GM12878 (cell line): ENCODE measurements around the gene ADAT3. TPM values are rescaled to one million over a fixed set of nuclear protein-coding genes. Genes with fewer than 3 reads are reported as not detected.

Experiments
- ATAC-seq: fragments of 200-7000 bp; cut with Tn5 transposase; 3 replicates; pipeline ENCODE4 v1.9.1; 2020; ENCODE audit warnings: mild to moderate bottlenecking, moderate library complexity
- BruUV-seq: library from RNA; stranded (reverse); fragments of 400-500 nt; replicated peaks from 2 replicates; lab custom pipeline; 2021; lab: Mats Ljungman, UMichigan
- CTCF ChIA-PET: fragments of 300-600 bp; sonication (Branson Sonifier 250); formaldehyde crosslinking; extraction: SDS; loops from one replicate; lab custom pipeline; 2021; ENCODE audit warnings: inconsistent platforms; lab: Yijun Ruan, JAX
- POLR2A ChIA-PET: fragments of 350-600 bp; formaldehyde crosslinking; extraction: SDS; loops from one replicate; lab custom pipeline; 2021; ENCODE audit warnings: inconsistent platforms; lab: Charles Lee
- RAD21 ChIA-PET: fragments of 300-600 bp; sonication (Branson Sonifier 250); formaldehyde crosslinking; loops from one replicate; lab custom pipeline; 2023; ENCODE audit warnings: antibody characterized with exemption; ENCODE audit not compliant: unreplicated experiment; lab: Charles Lee
- SMC1A ChIA-PET: fragments of 300-600 bp; sonication (Branson Sonifier 250); formaldehyde crosslinking; loops from one replicate; lab custom pipeline; 2023; ENCODE audit not compliant: unreplicated experiment, uncharacterized antibody; lab: Charles Lee
- DNase-seq: peaks from one replicate; pipeline ENCODE4 v3.0.0-alpha.2; 2011; ENCODE audit warnings: low read depth, low spot score
- FAIRE-seq: peaks from 3 replicates; lab custom pipeline; 2011; peaks lifted over from hg19 to GRCh38; lab: Jason Lieb, UNC
- H2AFZ ChIP-seq: 2 replicates; pipeline ENCODE4 v1.6.0; 2011; ENCODE audit warnings: low read depth, low read length, control low read depth; ENCODE audit not compliant: control insufficient read depth
- H3K27ac ChIP-seq: 2 replicates; pipeline ENCODE4 v1.5.1; 2011; ENCODE audit warnings: control low read depth; ENCODE audit not compliant: control insufficient read depth, insufficient read depth
- H3K27me3 ChIP-seq, 2 experiments: replicated peaks in 1 of 2; 2 replicates each; pipeline versions ENCODE4 v1.6.0 to v1.6.1; 2011; ENCODE audit warnings: low read length in 1 of 2; ENCODE audit not compliant: control insufficient read depth in 2 of 2, insufficient read depth in 2 of 2
- H3K36me3 ChIP-seq, 2 experiments: 2 replicates each; pipeline ENCODE4 v1.5.1; 2011; ENCODE audit warnings: low read length in 1 of 2; ENCODE audit not compliant: control insufficient read depth in 2 of 2, insufficient read depth in 2 of 2
- H3K4me1 ChIP-seq: 2 replicates; pipeline ENCODE4 v1.6.1; 2011; ENCODE audit warnings: mild to moderate bottlenecking, low read length, moderate library complexity, mixed read lengths; ENCODE audit not compliant: control insufficient read depth, insufficient read depth
- H3K4me2 ChIP-seq: 2 replicates; pipeline ENCODE4 v1.6.0; 2011; ENCODE audit warnings: control low read depth; ENCODE audit not compliant: control insufficient read depth, insufficient read depth
- H3K4me3 ChIP-seq: fragments of 200-600 bp; sonication (generic); 2 replicates; pipeline ENCODE4 v1.5.1; 2016
- H3K79me2 ChIP-seq: 2 replicates; pipeline ENCODE4 v1.6.0; 2011; ENCODE audit warnings: low read length; ENCODE audit not compliant: control insufficient read depth, insufficient read depth
- H3K9ac ChIP-seq: 2 replicates; pipeline ENCODE4 v1.8.0; 2011; ENCODE audit warnings: low read length, control low read depth, mixed read lengths; ENCODE audit not compliant: control insufficient read depth, insufficient read depth
- H3K9me3 ChIP-seq: replicated peaks from 3 replicates; pipeline ENCODE4 v1.5.1; 2011; ENCODE audit warnings: mild to moderate bottlenecking, low read length; ENCODE audit not compliant: control insufficient read depth, insufficient read depth
- H4K20me1 ChIP-seq: 2 replicates; pipeline ENCODE4 v1.6.0; 2011; ENCODE audit not compliant: control insufficient read depth, insufficient read depth
- HCFC1 ChIP-seq: fragments of 150-350 bp; IDR thresholded peaks from 2 replicates; pipeline ENCODE4 v1.6.1; 2014; ENCODE audit warnings: low read length
- IKZF2 ChIP-seq, 2 experiments: fragments of 450-650 bp; IDR thresholded peaks; 2 replicates each; pipeline ENCODE4 v1.6.1; 2017; ENCODE audit warnings: mild to moderate bottlenecking in 2 of 2, moderate library complexity in 2 of 2
- POLR2A ChIP-seq: IDR thresholded peaks from 2 replicates; pipeline ENCODE4 v1.6.1; 2011; ENCODE audit warnings: low read depth, mild to moderate bottlenecking, low read length
- RAD21 ChIP-seq: IDR thresholded peaks from 2 replicates; pipeline ENCODE4 v1.6.1; 2011; ENCODE audit warnings: mild to moderate bottlenecking, low read depth, low read length, moderate library complexity; ENCODE audit not compliant: insufficient read depth
- RB1 ChIP-seq: fragments of 450-650 bp; formaldehyde crosslinking; IDR thresholded peaks from 2 replicates; pipeline ENCODE4 v1.6.1; 2017; ENCODE audit warnings: mild to moderate bottlenecking, borderline replicate concordance
- SUPT20H ChIP-seq: IDR thresholded peaks from 2 replicates; pipeline ENCODE4 v1.6.1; 2011; ENCODE audit warnings: low read depth, mild to moderate bottlenecking, low read length, moderate library complexity, borderline replicate concordance; ENCODE audit not compliant: control insufficient read depth
- TBL1XR1 ChIP-seq: IDR thresholded peaks from 2 replicates; pipeline ENCODE4 v1.6.1; 2012; ENCODE audit warnings: low read depth, low read length, improper control_type of control experiment
- WGBS: methylation state at CpG from one replicate; pipeline ENCODE4 v1.1.6; 2016; ENCODE audit warnings: low lambda C conversion rate; ENCODE audit not compliant: insufficient replicate concordance, insufficient coverage; ENCODE audit errors: missing lambda C conversion rate; 5-methylcytosine and 5-hydroxymethylcytosine counted together
- in situ Hi-C: fragments of 300-500 bp; cut with MboI; formaldehyde crosslinking; loops from 9 replicates; pipeline ENCODE4 v1.14.3; 2018; ENCODE audit warnings: mixed read lengths
- intact Hi-C: fragments of 100-400 bp; cut with micrococcal nuclease; formaldehyde crosslinking; loops from one replicate; pipeline ENCODE4 v1.14.2; 2022; ENCODE audit not compliant: unreplicated experiment
- polyA plus RNA-seq, 11 experiments: library from polyadenylated mRNA; depleted of rRNA in 4 of 11; unstranded in 6 of 11; stranded (reverse) in 5 of 11; fragments of >200 nt; fragmentation: Nextera tagmentation in 4 of 11; fragmentation: Illumina TruSeq in 1 of 11; extraction: Ambion mirVana in 4 of 11; extraction: Trizol in 1 of 11; gene quantifications; 1 replicate in 1 of 11; 2 replicates in 10 of 11; pipeline versions ENCODE4 v1.2.1 to v1.2.3, GENCODE V29; 2011 to 2016; ENCODE audit warnings: inconsistent platforms in 2 of 11, missing spikeins in 2 of 11, low read depth in 1 of 11
- total RNA-seq, 4 experiments: library from RNA; depleted of rRNA in 3 of 4; stranded (reverse); fragments of >200 nt in 3 of 4; fragmentation: Illumina TruSeq in 1 of 4; extraction: Trizol in 1 of 4; gene quantifications; 2 replicates each; pipeline versions ENCODE4 v1.2.1 to v1.2.3, GENCODE V29; 2013 to 2021
- TF ChIP-seq, protein P1 (sequence below): IDR thresholded peaks from 2 replicates; pipeline ENCODE4 v1.6.1; 2012; ENCODE audit warnings: low read length, inconsistent platforms
- TF ChIP-seq, protein P2 (sequence below): fragments of 450-650 bp; formaldehyde crosslinking; IDR thresholded peaks from 2 replicates; pipeline ENCODE4 v1.5.0; 2022; ENCODE audit warnings: mild to moderate bottlenecking, missing genetic modification characterization

Gene ADAT3
- total and polyA plus RNA-seq, 10 of the 15 experiments (the other 5 are each of a cell fraction or from before 2014, with no cell fraction given): 0.27 to 11.8 (median 7.7) TPM; not detected in 3

DNA sequence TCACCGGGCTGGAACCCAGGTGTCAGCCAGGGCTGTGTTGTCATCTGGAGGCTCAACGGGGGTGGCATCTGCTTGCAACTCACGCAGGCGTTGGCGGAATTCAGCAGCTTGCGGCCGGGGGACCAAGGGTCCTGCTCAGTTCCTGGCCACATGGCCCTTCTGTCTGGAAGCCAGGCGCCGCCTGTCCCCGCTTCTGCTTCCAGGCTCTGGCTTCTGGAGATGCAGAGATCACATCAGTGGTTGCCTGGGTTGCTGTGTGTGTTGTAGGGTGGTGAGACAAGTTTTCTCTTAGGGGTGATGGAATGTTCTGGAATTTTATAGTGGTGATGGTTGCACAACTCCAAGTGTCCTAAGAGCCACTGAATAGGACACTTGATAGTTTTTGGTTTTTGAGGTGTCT, 5.0 kb downstream of the ADAT3 start:
- no peaks in the 10 kb centered on the region for H3K27me3 ChIP-seq
- H3K4me1 ChIP-seq: peaks cover 17% of the 10 kb centered on the region
- H3K27ac ChIP-seq: no peak overlapping the region
- H3K4me3 ChIP-seq: no peak overlapping the region
- POLR2A ChIA-PET: interaction anchor here (0.6 kb wide), 1 partner anchor 26 kb away, joined by 4 read pairs; no protein-coding TSS in a partner anchor
- SMC1A ChIA-PET: no interaction called here
- ATAC-seq: no peak
- no peak overlapping the region for H2AFZ ChIP-seq
- DNase-seq: no peak
- H4K20me1 ChIP-seq: no peaks in the 10 kb centered on the region
- RAD21 ChIA-PET: no interaction called here
- in situ Hi-C loops (no loop called here), intact Hi-C loops (no loop called here)
- no peak for FAIRE-seq
- BruUV-seq: no TSS peak
- H3K9me3 ChIP-seq: no peaks in the 10 kb centered on the region
- over 99% methylated on average over 10 of the region's 10 CpGs for WGBS
- H3K4me2 ChIP-seq: no peak overlapping the region
- CTCF ChIA-PET: interaction anchor here (0.9 kb wide), 1 partner anchor 17 kb away, joined by 4 read pairs; no protein-coding TSS in a partner anchor
- no peak overlapping the region for H3K9ac ChIP-seq
- peaks cover 0 to 5% of the 10 kb centered on the region in 2 experiments; a peak in 2 of 4 replicates for H3K36me3 ChIP-seq
- TF ChIP-seq RAD21: no peak
- TF ChIP-seq HCFC1: no peak
- TF ChIP-seq POLR2A: no peak
- TF ChIP-seq IKZF2 (IDR thresholded peaks at IDR 0.05): no peak
- TF ChIP-seq RB1: no peak
- no peak for TF ChIP-seq TBL1XR1
- TF ChIP-seq SUPT20H: no peak
- peaks cover 36% of the 10 kb centered on the region for H3K79me2 ChIP-seq

- WGBS: 98% methylated on average over 13 of the region's 13 CpGs
- FAIRE-seq: no peak
- SMC1A ChIA-PET: interaction anchor here (0.9 kb wide), 1 partner anchor 74 kb away, joined by 3 read pairs; no protein-coding TSS in a partner anchor
- no peak overlapping the region for H2AFZ ChIP-seq
- RAD21 ChIA-PET: interaction anchor here (0.6 kb wide), 1 partner anchor 14 kb away, joined by 3 read pairs; no protein-coding TSS in a partner anchor
- peaks cover 30% of the 10 kb centered on the region for H3K79me2 ChIP-seq
- no peak overlapping the region for H3K27ac ChIP-seq
- peaks cover 12% of the 10 kb centered on the region for H3K4me1 ChIP-seq
- H3K9me3 ChIP-seq: no peaks in the 10 kb centered on the region
- no peak for DNase-seq
- H4K20me1 ChIP-seq: no peaks in the 10 kb centered on the region
- CTCF ChIA-PET: interaction anchor here (0.9 to 1.0 kb wide), 2 partner anchors 13 to 16 kb away, joined by 3 to 4 read pairs; no protein-coding TSS in a partner anchor
- in situ Hi-C loops (no loop called here), intact Hi-C loops (no loop called here)
- peaks cover 0 to 5% of the 10 kb centered on the region in 2 experiments; a peak in 2 of 4 replicates for H3K36me3 ChIP-seq
- no peak for ATAC-seq
- TF ChIP-seq, protein P1, sequence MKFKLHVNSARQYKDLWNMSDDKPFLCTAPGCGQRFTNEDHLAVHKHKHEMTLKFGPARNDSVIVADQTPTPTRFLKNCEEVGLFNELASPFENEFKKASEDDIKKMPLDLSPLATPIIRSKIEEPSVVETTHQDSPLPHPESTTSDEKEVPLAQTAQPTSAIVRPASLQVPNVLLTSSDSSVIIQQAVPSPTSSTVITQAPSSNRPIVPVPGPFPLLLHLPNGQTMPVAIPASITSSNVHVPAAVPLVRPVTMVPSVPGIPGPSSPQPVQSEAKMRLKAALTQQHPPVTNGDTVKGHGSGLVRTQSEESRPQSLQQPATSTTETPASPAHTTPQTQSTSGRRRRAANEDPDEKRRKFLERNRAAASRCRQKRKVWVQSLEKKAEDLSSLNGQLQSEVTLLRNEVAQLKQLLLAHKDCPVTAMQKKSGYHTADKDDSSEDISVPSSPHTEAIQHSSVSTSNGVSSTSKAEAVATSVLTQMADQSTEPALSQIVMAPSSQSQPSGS: no peak
- TF ChIP-seq, protein P2, sequence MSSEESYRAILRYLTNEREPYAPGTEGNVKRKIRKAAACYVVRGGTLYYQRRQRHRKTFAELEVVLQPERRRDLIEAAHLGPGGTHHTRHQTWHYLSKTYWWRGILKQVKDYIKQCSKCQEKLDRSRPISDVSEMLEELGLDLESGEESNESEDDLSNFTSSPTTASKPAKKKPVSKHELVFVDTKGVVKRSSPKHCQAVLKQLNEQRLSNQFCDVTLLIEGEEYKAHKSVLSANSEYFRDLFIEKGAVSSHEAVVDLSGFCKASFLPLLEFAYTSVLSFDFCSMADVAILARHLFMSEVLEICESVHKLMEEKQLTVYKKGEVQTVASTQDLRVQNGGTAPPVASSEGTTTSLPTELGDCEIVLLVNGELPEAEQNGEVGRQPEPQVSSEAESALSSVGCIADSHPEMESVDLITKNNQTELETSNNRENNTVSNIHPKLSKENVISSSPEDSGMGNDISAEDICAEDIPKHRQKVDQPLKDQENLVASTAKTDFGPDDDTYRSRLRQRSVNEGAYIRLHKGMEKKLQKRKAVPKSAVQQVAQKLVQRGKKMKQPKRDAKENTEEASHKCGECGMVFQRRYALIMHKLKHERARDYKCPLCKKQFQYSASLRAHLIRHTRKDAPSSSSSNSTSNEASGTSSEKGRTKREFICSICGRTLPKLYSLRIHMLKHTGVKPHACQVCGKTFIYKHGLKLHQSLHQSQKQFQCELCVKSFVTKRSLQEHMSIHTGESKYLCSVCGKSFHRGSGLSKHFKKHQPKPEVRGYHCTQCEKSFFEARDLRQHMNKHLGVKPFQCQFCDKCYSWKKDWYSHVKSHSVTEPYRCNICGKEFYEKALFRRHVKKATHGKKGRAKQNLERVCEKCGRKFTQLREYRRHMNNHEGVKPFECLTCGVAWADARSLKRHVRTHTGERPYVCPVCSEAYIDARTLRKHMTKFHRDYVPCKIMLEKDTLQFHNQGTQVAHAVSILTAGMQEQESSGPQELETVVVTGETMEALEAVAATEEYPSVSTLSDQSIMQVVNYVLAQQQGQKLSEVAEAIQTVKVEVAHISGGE (CRISPR knock-in tag): no peak
- H3K27me3 ChIP-seq: no peaks in the 10 kb centered on the region
- H3K4me2 ChIP-seq: no peak overlapping the region
- POLR2A ChIA-PET: no interaction called here
- no peak overlapping the region for H3K9ac ChIP-seq
- no TSS peak for BruUV-seq
- H3K4me3 ChIP-seq: no peak overlapping the region
Observed at GRCh38 chr19:1911098-1911497, 5.9 kb downstream of the ADAT3 start.
